ENCODE measurements around the gene ATP9A. TPM values are rescaled to one million over a fixed set of nuclear protein-coding genes. Genes with fewer than 3 reads are reported as not detected.

Gene ATP9A
- total RNA-seq, 1 experiment from 2014 or later, result 12.1 TPM

GRCh38 chr20:51600016-51600420, 168.2 kb downstream of the ATP9A start:
- no peak overlapping the region for H4K91ac ChIP-seq (ENCODE audit: insufficient read length, low read depth, low read length)
- no peak overlapping the region for H4K5ac ChIP-seq (ENCODE audit: insufficient read length, low read depth, low read length)
- H3K18ac ChIP-seq (ENCODE audit: insufficient read length, low read depth, low read length), result no peak overlapping the region
- no peak for DNase-seq
- peaks cover 0 to 4% (median 0%) of the 10 kb centered on the region in 3 experiments; a peak in 1 of 7 replicates for H3K36me3 Mint-ChIP-seq (ENCODE audit: insufficient read depth in 1 of 3, low read depth in 3 of 3)
- H3K14ac ChIP-seq (ENCODE audit: insufficient read depth, low read length), result no peak overlapping the region
- H3K79me1 ChIP-seq (ENCODE audit: insufficient read depth, low read depth, low read length, poor library complexity, severe bottlenecking), result no peaks in the 10 kb centered on the region
- no CpG with 5 or more reads among the region's 7 CpGs for WGBS (ENCODE audit: extremely low coverage, insufficient read length, low lambda C conversion rate)
- H3K4me3 Mint-ChIP-seq, result no peak overlapping the region; a peak in 1 of 5 replicates
- no peak overlapping the region for H3K27ac Mint-ChIP-seq
- H3K4me2 ChIP-seq (ENCODE audit: insufficient read depth, insufficient read length, low read length), result no peak overlapping the region
- no peak overlapping the region for H4K8ac ChIP-seq (replicated peaks; ENCODE audit: insufficient read length, low read depth, low read length)
- H3K4me1 Mint-ChIP-seq, result peaks cover 26 to 28% of the 10 kb centered on the region in 2 experiments
- H2BK12ac ChIP-seq (ENCODE audit: insufficient read length, low read depth, low read length), result no peak overlapping the region
- H3K79me2 ChIP-seq (ENCODE audit: insufficient read depth, low read length), result no peaks in the 10 kb centered on the region
- no peak overlapping the region for H2BK120ac ChIP-seq (ENCODE audit: low read depth, low read length, poor library complexity, severe bottlenecking)
- no peak overlapping the region for H3K9ac ChIP-seq (ENCODE audit: extremely low read depth, insufficient read length, low read length)
- H3K23ac ChIP-seq (ENCODE audit: insufficient read length, low read depth, low read length), result no peak overlapping the region
- H2BK5ac ChIP-seq (ENCODE audit: insufficient read length, low read length), result no peak overlapping the region
- no peak overlapping the region for H2BK20ac ChIP-seq (ENCODE audit: low read depth, low read length, poor library complexity, severe bottlenecking)
- H3K9me3 ChIP-seq (ENCODE audit: control insufficient read depth, low read depth, low read length), result no peaks in the 10 kb centered on the region
- no peak for TF ChIP-seq CTCF (conservative IDR thresholded peaks at IDR 0.05)
- no peak overlapping the region for H3T11ph ChIP-seq (ENCODE audit: low read length)
- H3K27me3 ChIP-seq (ENCODE audit: insufficient read depth, low read length), result no peaks in the 10 kb centered on the region
- no peak overlapping the region for H3K27ac ChIP-seq (ENCODE audit: insufficient read length, low read depth, low read length)
- H3K9me3 Mint-ChIP-seq, result no peaks in the 10 kb centered on the region
- H4K20me1 ChIP-seq (ENCODE audit: control insufficient read depth, insufficient read depth, insufficient read length), result no peaks in the 10 kb centered on the region
- no peak overlapping the region for H3K4ac ChIP-seq (ENCODE audit: low read depth, low read length)
- H2AK5ac ChIP-seq (ENCODE audit: insufficient read length, low read length), result no peak overlapping the region
- H3K56ac ChIP-seq (ENCODE audit: insufficient read length, low read depth, low read length), result no peak overlapping the region
- H3K4me1 ChIP-seq (ENCODE audit: insufficient read depth, low read length), result peaks cover 4% of the 10 kb centered on the region; the same call in 1 of the 2 replicates
- no peak overlapping the region for H2AFZ ChIP-seq (ENCODE audit: low read length)
- H2BK15ac ChIP-seq (ENCODE audit: low read depth, low read length), result no peak overlapping the region
- H3K23me2 ChIP-seq (ENCODE audit: insufficient read length, low read depth, low read length, poor library complexity, severe bottlenecking), result no peaks in the 10 kb centered on the region
- no peaks in the 10 kb centered on the region for H3K27me3 Mint-ChIP-seq (ENCODE audit: low read depth)

Data from H9 (cell line).